Tibial artery (tissue), 4 donors: ENCODE measurements around the gene OCA2.

ENCODE experiments used
- DNase-seq, 2 donors: peaks; one replicate each; pipeline ENCODE4 v3.0.0-alpha.2; 2019
- H3K27ac ChIP-seq, 2 donors: fragments of 200-600 bp; sonication (generic) in 1 of 2; 1 replicate in 1 of 2; 2 replicates in 1 of 2; pipeline ENCODE4 v1.5.1; 2018 to 2019; ENCODE audit warnings: mild to moderate bottlenecking in 1 of 2
- H3K27me3 ChIP-seq, 2 donors: fragments of 200-600 bp; sonication (generic) in 1 of 2; one replicate each; pipeline versions ENCODE4 v1.5.1 to v1.6.0; 2016 to 2019
- H3K36me3 ChIP-seq, 3 donors: fragments of 200-600 bp; sonication (generic) in 2 of 3; one replicate each; pipeline ENCODE4 v1.5.1; 2016 to 2019; ENCODE audit warnings: mild to moderate bottlenecking in 2 of 3
- H3K4me1 ChIP-seq, 4 donors: fragments of 200-600 bp; sonication (generic) in 2 of 4; 1 replicate in 3 of 4; 2 replicates in 1 of 4; pipeline ENCODE4 v1.5.1; 2016 to 2019
- H3K4me3 ChIP-seq, 2 donors: fragments of 200-600 bp; sonication (generic) in 1 of 2; 1 replicate in 1 of 2; 2 replicates in 1 of 2; pipeline ENCODE4 v1.5.1; 2018 to 2019; ENCODE audit warnings: mild to moderate bottlenecking in 2 of 2
- H3K9me3 ChIP-seq, 3 donors: fragments of 200-600 bp; sonication (generic) in 1 of 3; one replicate each; pipeline ENCODE4 v1.5.1; 2016 to 2019
- intact Hi-C: fragments of 100-400 bp; cut with DNase I; formaldehyde crosslinking; loops from one replicate; pipeline ENCODE4 v1.15.0; 2023; ENCODE audit warnings: low total_unique reads
- TF ChIP-seq, protein P1 (sequence below), 2 experiments: fragments of 200-600 bp in 1 of 2; fragments of 450-650 bp in 1 of 2; IDR thresholded peaks; one replicate each; pipeline ENCODE4 v1.5.1; 2017 to 2019; ENCODE audit warnings: antibody characterized with exemption in 2 of 2, mild to moderate bottlenecking in 1 of 2, moderate library complexity in 1 of 2

Gene OCA2

DNA sequence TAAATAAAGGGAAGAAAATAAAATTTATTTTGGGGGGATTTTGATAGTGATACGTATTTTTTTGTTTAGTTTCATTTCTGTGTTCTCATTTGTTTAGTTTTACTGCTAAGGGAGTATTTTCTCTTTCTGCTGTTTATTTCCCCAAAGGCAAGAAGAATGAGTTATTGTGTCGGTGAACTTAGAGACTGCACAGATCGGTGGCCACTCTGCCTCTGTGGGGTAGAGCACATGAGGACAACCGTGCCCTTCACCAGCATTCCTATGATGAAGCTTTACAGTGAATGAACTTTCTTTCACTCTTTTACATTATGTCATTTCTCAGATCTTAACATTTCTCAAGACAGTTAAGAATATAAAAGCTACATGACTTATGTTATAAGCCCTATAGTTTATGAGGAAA lies 214.4 kb downstream of the OCA2 start:
- TF ChIP-seq, protein P1, sequence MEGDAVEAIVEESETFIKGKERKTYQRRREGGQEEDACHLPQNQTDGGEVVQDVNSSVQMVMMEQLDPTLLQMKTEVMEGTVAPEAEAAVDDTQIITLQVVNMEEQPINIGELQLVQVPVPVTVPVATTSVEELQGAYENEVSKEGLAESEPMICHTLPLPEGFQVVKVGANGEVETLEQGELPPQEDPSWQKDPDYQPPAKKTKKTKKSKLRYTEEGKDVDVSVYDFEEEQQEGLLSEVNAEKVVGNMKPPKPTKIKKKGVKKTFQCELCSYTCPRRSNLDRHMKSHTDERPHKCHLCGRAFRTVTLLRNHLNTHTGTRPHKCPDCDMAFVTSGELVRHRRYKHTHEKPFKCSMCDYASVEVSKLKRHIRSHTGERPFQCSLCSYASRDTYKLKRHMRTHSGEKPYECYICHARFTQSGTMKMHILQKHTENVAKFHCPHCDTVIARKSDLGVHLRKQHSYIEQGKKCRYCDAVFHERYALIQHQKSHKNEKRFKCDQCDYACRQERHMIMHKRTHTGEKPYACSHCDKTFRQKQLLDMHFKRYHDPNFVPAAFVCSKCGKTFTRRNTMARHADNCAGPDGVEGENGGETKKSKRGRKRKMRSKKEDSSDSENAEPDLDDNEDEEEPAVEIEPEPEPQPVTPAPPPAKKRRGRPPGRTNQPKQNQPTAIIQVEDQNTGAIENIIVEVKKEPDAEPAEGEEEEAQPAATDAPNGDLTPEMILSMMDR (IDR thresholded peaks at IDR 0.05): no peak
- H3K27me3 ChIP-seq: no peaks in the 10 kb centered on the region
- intact Hi-C loops: no loop called here
- H3K36me3 ChIP-seq: peaks cover 0 to 5% (median 0%) of the 10 kb centered on the region in 3 donors
- H3K4me3 ChIP-seq: no peak overlapping the region
- no peak for DNase-seq
- H3K9me3 ChIP-seq: peaks cover 0 to 8% (median 6%) of the 10 kb centered on the region in 3 donors
- H3K4me1 ChIP-seq: no peaks in the 10 kb centered on the region
- no peak overlapping the region for H3K27ac ChIP-seq

DNA sequence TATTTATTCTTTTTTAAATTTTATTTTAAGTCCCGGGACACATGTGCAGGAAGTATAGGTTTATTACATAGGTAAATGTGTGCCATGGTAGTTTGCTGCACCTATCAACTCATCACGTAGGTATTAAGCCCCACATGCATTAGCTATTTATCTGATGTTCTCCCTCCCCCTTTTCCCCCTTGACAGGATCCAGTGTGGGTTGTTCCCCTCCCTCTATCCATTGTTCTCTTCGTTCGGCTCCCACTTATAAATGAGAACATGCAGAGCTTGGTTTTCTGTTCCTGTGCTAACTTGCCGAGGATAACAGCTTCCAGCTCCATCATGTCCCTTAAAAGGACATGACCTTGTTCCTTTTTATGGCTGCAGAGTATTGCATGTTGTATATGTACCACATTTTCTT lies 220.3 kb downstream of the OCA2 start:
- intact Hi-C loops: no loop called here
- Histone ChIP-seq H3K4me1 (no peaks in the 10 kb centered on the region), H3K9me3 (peaks cover 0 to 8% (median 0%) of the 10 kb centered on the region in 3 donors), H3K36me3 (no peaks in the 10 kb centered on the region), H3K27me3 (no peaks in the 10 kb centered on the region), H3K4me3 (no peak overlapping the region), H3K27ac (no peak overlapping the region)
- TF ChIP-seq, protein P1 (IDR thresholded peaks at IDR 0.05): no peak
- no peak for DNase-seq

DNA sequence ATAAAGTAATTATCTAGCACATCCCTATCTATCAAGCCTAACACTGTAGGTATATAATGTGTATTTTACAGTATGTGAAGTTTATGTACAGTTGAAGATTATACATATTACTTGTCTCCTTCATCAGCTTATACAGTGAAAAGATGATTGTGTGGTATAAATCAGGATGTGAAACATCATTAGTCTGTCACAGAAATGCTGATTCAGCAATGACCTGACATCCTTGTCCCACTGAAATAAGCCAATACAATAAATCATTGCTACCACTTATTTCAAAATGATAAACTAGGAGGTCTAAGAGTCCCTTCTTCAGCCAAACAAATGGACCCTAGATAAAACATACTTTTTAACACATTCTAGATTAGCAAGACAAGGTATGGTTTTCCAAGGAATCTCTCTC lies 225.3 kb downstream of the OCA2 start:
- no peak overlapping the region for H3K27ac ChIP-seq
- intact Hi-C loops: no loop called here
- no peaks in the 10 kb centered on the region for H3K4me1 ChIP-seq
- no peaks in the 10 kb centered on the region for H3K27me3 ChIP-seq
- no peak overlapping the region for H3K4me3 ChIP-seq
- DNase-seq: no peak
- no peaks in the 10 kb centered on the region for H3K9me3 ChIP-seq
- no peaks in the 10 kb centered on the region for H3K36me3 ChIP-seq
- TF ChIP-seq, protein P1 (IDR thresholded peaks at IDR 0.05): no peak

DNA sequence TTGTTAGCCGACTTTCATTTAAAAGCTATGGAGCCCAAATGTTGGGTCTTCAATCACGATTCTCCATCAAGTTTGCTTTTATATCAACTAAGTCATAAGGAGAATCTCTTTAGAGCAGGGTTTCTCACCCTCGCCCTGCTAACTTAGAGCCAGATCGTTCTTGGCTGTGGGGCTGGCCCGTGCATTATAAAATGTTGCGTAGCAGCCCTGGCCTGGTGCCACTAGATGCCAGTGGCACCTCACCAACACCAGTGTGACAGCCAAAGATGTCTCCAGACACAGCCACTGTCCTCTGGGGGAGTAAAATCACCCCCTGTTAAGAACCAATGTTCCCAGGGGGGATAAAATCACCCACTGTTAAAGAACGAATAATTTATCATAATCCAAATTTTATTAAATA lies 226.1 kb downstream of the OCA2 start:
- H3K4me3 ChIP-seq: no peak overlapping the region
- no peaks in the 10 kb centered on the region for H3K36me3 ChIP-seq

DNA sequence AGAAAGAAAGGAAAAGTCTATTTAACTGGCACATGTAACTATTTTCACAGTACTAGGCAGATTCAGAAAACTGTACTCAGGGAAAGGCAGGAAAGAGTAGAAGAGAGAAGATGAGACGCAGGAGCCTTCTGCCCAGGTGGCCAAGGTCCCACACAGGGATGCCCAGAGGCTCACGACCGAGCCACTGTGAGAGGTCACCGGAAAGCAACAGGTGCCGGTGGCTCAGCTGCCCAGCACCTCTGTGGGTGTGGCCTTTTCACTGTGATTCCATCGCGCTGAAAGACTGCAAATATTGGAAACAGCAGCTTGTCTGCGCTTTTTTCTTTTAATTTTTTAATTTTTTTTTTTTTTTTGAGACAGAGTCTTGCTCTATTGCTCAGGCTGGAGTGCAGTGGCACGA lies 226.8 kb downstream of the OCA2 start:
- no peak for DNase-seq
- intact Hi-C loops: no loop called here
- H3K27ac ChIP-seq: no peak overlapping the region
- no peak overlapping the region for H3K4me3 ChIP-seq
- no peaks in the 10 kb centered on the region for H3K4me1 ChIP-seq
- no peaks in the 10 kb centered on the region for H3K27me3 ChIP-seq
- H3K9me3 ChIP-seq: no peaks in the 10 kb centered on the region
- TF ChIP-seq, protein P1 (IDR thresholded peaks at IDR 0.05): no peak
- H3K36me3 ChIP-seq: no peaks in the 10 kb centered on the region

More for the DNA sequence above, 226.1 kb downstream of the OCA2 start:
- TF ChIP-seq, protein P1 (IDR thresholded peaks at IDR 0.05): no peak
- H3K27ac ChIP-seq: no peak overlapping the region
- intact Hi-C loops: no loop called here
- H3K27me3 ChIP-seq: no peaks in the 10 kb centered on the region
- DNase-seq: no peak
- no peaks in the 10 kb centered on the region for H3K4me1 ChIP-seq
- no peaks in the 10 kb centered on the region for H3K9me3 ChIP-seq

DNA sequence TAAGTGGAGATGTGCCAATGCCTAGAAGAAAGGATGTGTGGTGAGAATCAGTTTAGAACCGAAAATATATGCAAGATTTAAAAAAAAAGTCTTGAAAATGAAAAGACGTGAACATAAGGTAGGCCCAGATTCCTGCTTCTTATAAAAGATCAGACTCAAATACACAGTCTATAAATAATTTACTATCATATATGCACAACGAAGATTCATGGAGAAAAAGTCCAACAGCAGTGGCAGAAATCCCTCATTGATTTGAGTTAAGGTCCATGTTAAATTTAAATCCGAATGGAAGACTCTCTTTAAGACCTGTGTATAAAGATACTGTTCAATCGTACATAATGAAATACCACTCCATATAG lies 227.2 kb downstream of the OCA2 start:
- H3K9me3 ChIP-seq: no peaks in the 10 kb centered on the region
- H3K36me3 ChIP-seq: no peaks in the 10 kb centered on the region
- intact Hi-C loops: no loop called here
- TF ChIP-seq, protein P1 (IDR thresholded peaks at IDR 0.05): no peak
- no peak overlapping the region for H3K27ac ChIP-seq
- DNase-seq: no peak
- no peak overlapping the region for H3K4me3 ChIP-seq
- H3K4me1 ChIP-seq: no peaks in the 10 kb centered on the region
- H3K27me3 ChIP-seq: no peaks in the 10 kb centered on the region
